ENCODE data around the gene TMEM151B.
"Not testable (repeated sequence)": the region's sequence is repeated elsewhere in the genome, so short reads cannot be mapped to it uniquely, and the experiment has no call there.

Gene TMEM151B

GRCh38 chr6:44228433-44228832, 41.8 kb upstream of the TMEM151B start:
- no peak for TF ChIP-seq CTCF (IDR thresholded peaks at IDR 0.05; ENCODE audit: borderline replicate concordance, control extremely low read depth, extremely low read depth, insufficient read depth, missing control alignments)
- DNase-seq (ENCODE audit: low spot score), result no peak
- in situ Hi-C loops (cut with MboI; ENCODE audit: low sequenced_read_pairs, unreplicated experiment), result no loop called here

- in situ Hi-C loops (cut with MboI; ENCODE audit: low sequenced_read_pairs, unreplicated experiment), result no loop called here
- no peak for TF ChIP-seq CTCF (IDR thresholded peaks at IDR 0.05; ENCODE audit: borderline replicate concordance, control extremely low read depth, extremely low read depth, insufficient read depth, missing control alignments)
- DNase-seq (ENCODE audit: low spot score), result peak; percentile 9
These were observed 41.4 kb upstream of the TMEM151B start for GRCh38 chr6:44228836-44229235.

- no peak for TF ChIP-seq CTCF (IDR thresholded peaks at IDR 0.05; ENCODE audit: borderline replicate concordance, control extremely low read depth, extremely low read depth, insufficient read depth, missing control alignments)
- in situ Hi-C loops (cut with MboI; ENCODE audit: low sequenced_read_pairs, unreplicated experiment), result loop anchor here (5.0 kb wide), 1 partner anchor 57 kb away; no protein-coding TSS in a partner anchor
- DNase-seq (ENCODE audit: low spot score), result no peak
These were observed 40.7 kb upstream of the TMEM151B start for GRCh38 chr6:44229376-44230033.

- no peak for TF ChIP-seq CTCF (IDR thresholded peaks at IDR 0.05; ENCODE audit: borderline replicate concordance, control extremely low read depth, extremely low read depth, insufficient read depth, missing control alignments)
- in situ Hi-C loops (cut with MboI; ENCODE audit: low sequenced_read_pairs, unreplicated experiment), result loop anchor here (5.0 kb wide), 1 partner anchor 58 kb away; no protein-coding TSS in a partner anchor
- DNase-seq (ENCODE audit: low spot score), result peak; percentile 5
These were observed 40.1 kb upstream of the TMEM151B start for GRCh38 chr6:44230034-44230675.

GRCh38 chr6:44231426-44231825, 38.8 kb upstream of the TMEM151B start:
- in situ Hi-C loops (cut with MboI; ENCODE audit: low sequenced_read_pairs, unreplicated experiment), result loop anchor here (5.0 kb wide), 1 partner anchor 59 kb away; no protein-coding TSS in a partner anchor
- not testable (repeated sequence) for DNase-seq (ENCODE audit: low spot score)

GRCh38 chr6:44232676-44233566, 37.3 kb upstream of the TMEM151B start:
- in situ Hi-C loops (cut with MboI; ENCODE audit: low sequenced_read_pairs, unreplicated experiment), result loop anchor here (5.0 kb wide), 1 partner anchor 61 kb away; no protein-coding TSS in a partner anchor
- DNase-seq (ENCODE audit: low spot score), result peak; percentile 15
- no peak for TF ChIP-seq CTCF (IDR thresholded peaks at IDR 0.05; ENCODE audit: borderline replicate concordance, control extremely low read depth, extremely low read depth, insufficient read depth, missing control alignments)

All from GM13976 (cell line).